ENCODE measurements around the gene STIP1. TPM values are rescaled to one million over a fixed set of nuclear protein-coding genes. Genes with fewer than 3 reads are reported as not detected.
A peak's percentile ranks its signal among the peaks of the same experiment; 100 is the strongest.

Gene STIP1
- total and polyA plus RNA-seq, 2 of the 4 experiments (the other 2 are of a cell fraction): 201 to 489 TPM

DNA sequence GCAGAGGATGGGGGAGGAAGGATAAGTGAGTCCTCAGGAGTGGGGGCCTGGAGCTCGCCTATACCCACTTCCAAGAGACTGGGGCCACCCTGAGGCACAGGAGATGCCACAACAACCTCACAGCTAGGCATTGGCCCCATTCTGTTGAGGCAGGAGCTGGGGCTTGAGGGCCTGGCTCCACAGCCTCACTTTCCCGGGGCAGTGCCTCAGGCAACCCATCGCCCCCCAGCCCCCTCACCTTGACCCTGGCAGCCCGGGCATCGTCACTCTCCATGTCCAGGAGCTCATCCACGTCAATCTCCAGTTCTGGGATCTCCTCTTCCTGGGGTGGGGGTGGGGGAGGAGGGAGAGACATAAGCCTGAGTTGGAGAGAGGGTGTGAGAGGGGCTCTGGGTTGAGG is 59.0 kb downstream of the STIP1 start:
- H3K36me3 ChIP-seq (ENCODE audit: control insufficient read depth, insufficient read depth, low read length): peaks cover 12% of the 10 kb centered on the region
- H2AFZ ChIP-seq (replicated peaks; ENCODE audit: low read length, poor library complexity): no peak overlapping the region
- ATAC-seq (ENCODE audit: low read depth) (no peak), DNase-seq (no peak)
- H4K20me1 ChIP-seq (ENCODE audit: insufficient read depth, low read length): peaks cover 26% of the 10 kb centered on the region
- H4K91ac ChIP-seq (ENCODE audit: insufficient read depth, low read depth, low read length): peak overlapping the region; percentile 98
- 80% methylated on average over 1 of the region's 6 CpGs; no CpG with 5 or more reads in 1 of the 2 experiments for WGBS, 2 experiments (ENCODE audit: extremely low coverage in 2 of 2, insufficient read length in 1 of 2)
- peak overlapping the region; percentile 77 for H3K4ac ChIP-seq (ENCODE audit: low read depth, low read length)
- no peak overlapping the region for H4K5ac ChIP-seq (ENCODE audit: low read depth, low read length)
- H2BK15ac ChIP-seq (ENCODE audit: low read depth, low read length): 0 out of 3 replicates have a peak overlapping the region, but pooled peaks have one; percentile 25
- BruUV-seq (replicated peaks): no TSS peak
- CTCF ChIA-PET: no interaction called here
- TF ChIP-seq POLR2A (IDR thresholded peaks at IDR 0.05; ENCODE audit: low read depth, low read length) (no peak), RAD21 (IDR thresholded peaks at IDR 0.05; ENCODE audit: low read length) (no peak), RFX5 (IDR thresholded peaks at IDR 0.05; ENCODE audit: low read depth, low read length) (no peak), MAZ (IDR thresholded peaks at IDR 0.05; ENCODE audit: borderline replicate concordance, low read depth, low read length) (no peak), MXI1 (IDR thresholded peaks at IDR 0.05; ENCODE audit: borderline replicate concordance, low read depth, low read length) (no peak), CEBPB (IDR thresholded peaks at IDR 0.05; ENCODE audit: low read depth, low read length) (no peak), CHD1 (IDR thresholded peaks at IDR 0.05; ENCODE audit: low read depth, low read length) (no peak), RCOR1 (IDR thresholded peaks at IDR 0.05; ENCODE audit: insufficient replicate concordance, low read length) (no peak), FOS (IDR thresholded peaks at IDR 0.05; ENCODE audit: low read depth, low read length) (no peak), SMC3 (IDR thresholded peaks at IDR 0.05; ENCODE audit: low read depth, low read length) (no peak), NFE2L2 (IDR thresholded peaks at IDR 0.05; ENCODE audit: low read depth, low read length) (no peak), BHLHE40 (IDR thresholded peaks at IDR 0.05; ENCODE audit: low read depth, low read length) (no peak)
- TF ChIP-seq, protein P1, sequence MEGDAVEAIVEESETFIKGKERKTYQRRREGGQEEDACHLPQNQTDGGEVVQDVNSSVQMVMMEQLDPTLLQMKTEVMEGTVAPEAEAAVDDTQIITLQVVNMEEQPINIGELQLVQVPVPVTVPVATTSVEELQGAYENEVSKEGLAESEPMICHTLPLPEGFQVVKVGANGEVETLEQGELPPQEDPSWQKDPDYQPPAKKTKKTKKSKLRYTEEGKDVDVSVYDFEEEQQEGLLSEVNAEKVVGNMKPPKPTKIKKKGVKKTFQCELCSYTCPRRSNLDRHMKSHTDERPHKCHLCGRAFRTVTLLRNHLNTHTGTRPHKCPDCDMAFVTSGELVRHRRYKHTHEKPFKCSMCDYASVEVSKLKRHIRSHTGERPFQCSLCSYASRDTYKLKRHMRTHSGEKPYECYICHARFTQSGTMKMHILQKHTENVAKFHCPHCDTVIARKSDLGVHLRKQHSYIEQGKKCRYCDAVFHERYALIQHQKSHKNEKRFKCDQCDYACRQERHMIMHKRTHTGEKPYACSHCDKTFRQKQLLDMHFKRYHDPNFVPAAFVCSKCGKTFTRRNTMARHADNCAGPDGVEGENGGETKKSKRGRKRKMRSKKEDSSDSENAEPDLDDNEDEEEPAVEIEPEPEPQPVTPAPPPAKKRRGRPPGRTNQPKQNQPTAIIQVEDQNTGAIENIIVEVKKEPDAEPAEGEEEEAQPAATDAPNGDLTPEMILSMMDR (conservative IDR thresholded peaks at IDR 0.05; ENCODE audit: low read depth, low read length): no peak
- TF ChIP-seq, protein P2, sequence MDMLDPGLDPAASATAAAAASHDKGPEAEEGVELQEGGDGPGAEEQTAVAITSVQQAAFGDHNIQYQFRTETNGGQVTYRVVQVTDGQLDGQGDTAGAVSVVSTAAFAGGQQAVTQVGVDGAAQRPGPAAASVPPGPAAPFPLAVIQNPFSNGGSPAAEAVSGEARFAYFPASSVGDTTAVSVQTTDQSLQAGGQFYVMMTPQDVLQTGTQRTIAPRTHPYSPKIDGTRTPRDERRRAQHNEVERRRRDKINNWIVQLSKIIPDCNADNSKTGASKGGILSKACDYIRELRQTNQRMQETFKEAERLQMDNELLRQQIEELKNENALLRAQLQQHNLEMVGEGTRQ (IDR thresholded peaks at IDR 0.05; ENCODE audit: low read depth, low read length): no peak
- TF ChIP-seq, protein P3, sequence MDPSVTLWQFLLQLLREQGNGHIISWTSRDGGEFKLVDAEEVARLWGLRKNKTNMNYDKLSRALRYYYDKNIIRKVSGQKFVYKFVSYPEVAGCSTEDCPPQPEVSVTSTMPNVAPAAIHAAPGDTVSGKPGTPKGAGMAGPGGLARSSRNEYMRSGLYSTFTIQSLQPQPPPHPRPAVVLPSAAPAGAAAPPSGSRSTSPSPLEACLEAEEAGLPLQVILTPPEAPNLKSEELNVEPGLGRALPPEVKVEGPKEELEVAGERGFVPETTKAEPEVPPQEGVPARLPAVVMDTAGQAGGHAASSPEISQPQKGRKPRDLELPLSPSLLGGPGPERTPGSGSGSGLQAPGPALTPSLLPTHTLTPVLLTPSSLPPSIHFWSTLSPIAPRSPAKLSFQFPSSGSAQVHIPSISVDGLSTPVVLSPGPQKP (IDR thresholded peaks at IDR 0.05; ENCODE audit: borderline replicate concordance, low read depth, low read length): no peak
- peak overlapping the region; percentile 100 for H2AK5ac ChIP-seq (ENCODE audit: low read depth, low read length)
- no peak overlapping the region for H2BK20ac ChIP-seq (ENCODE audit: low read depth, low read length)
- peak overlapping the region; percentile 68 for H3K14ac ChIP-seq (replicated peaks; ENCODE audit: low read depth, low read length)
- no peaks in the 10 kb centered on the region for H3K27me3 ChIP-seq (ENCODE audit: control insufficient read depth, insufficient read depth, low read length)
- peak overlapping the region; percentile 44; the same call in 1 of the 2 replicates for H3K56ac ChIP-seq (ENCODE audit: extremely low read depth, insufficient read depth, low read length)
- H3K23ac ChIP-seq (ENCODE audit: low read depth, low read length): peak overlapping the region; percentile 76; the same call in 1 of the 2 replicates
- peaks cover 14 to 35% of the 10 kb centered on the region in 2 experiments; a peak in 3 of 4 replicates for H3K79me1 ChIP-seq (ENCODE audit: low read depth in 1 of 2, low read length in 2 of 2)
- peak overlapping the region; percentile 98 for H2BK5ac ChIP-seq (ENCODE audit: low read depth, low read length, poor library complexity, severe bottlenecking)
- peak overlapping the region; percentile 100 for H2AK9ac ChIP-seq (replicated peaks; ENCODE audit: low read depth, low read length, poor library complexity)
- peak overlapping the region; percentile 96 for H3K4me2 ChIP-seq (ENCODE audit: low read depth, low read length)
- intact Hi-C loops (cut with micrococcal nuclease) (no loop called here), in situ Hi-C loops (cut with MboI; ENCODE audit: low sequenced_read_pairs) (no loop called here), dilution Hi-C loops (cut with HindIII; ENCODE audit: low sequenced_read_pairs, unreplicated experiment) (no loop called here)
- no peaks in the 10 kb centered on the region for H3K9me3 ChIP-seq (ENCODE audit: control insufficient read depth, insufficient read depth, low read length)
- H3K4me3 ChIP-seq (ENCODE audit: insufficient read depth, low read depth, low read length): peak overlapping the region; percentile 95
- H2BK120ac ChIP-seq (ENCODE audit: low read depth, low read length): 0 out of 2 replicates have a peak overlapping the region, but pooled peaks have one; percentile 73
- peak overlapping the region; percentile 98 for H3K27ac ChIP-seq (ENCODE audit: insufficient read depth, low read length)
- peak overlapping the region; percentile 65 to 79; a peak in 3 of 4 replicates for H4K8ac ChIP-seq (ENCODE audit: low read depth in 2 of 2, low read length in 2 of 2)
- POLR2A ChIA-PET (ENCODE audit: unreplicated experiment): no interaction called here
- peaks cover 12% of the 10 kb centered on the region for H3K4me1 ChIP-seq (ENCODE audit: control insufficient read depth, insufficient read depth, low read length)
- H3K9me1 ChIP-seq (ENCODE audit: insufficient read depth, low read length): peaks cover 11% of the 10 kb centered on the region
- H3K18ac ChIP-seq (ENCODE audit: low read depth, low read length): no peak overlapping the region
- H3K9ac ChIP-seq (ENCODE audit: low read depth, low read length): peak overlapping the region; percentile 77
